GM18858 (cell line): ENCODE measurements around the gene GTF3C6.
"Not testable (repeated sequence)": the region's sequence is repeated elsewhere in the genome, so short reads cannot be mapped to it uniquely, and the experiment has no call there.

Experiments
- ATAC-seq: cut with Tn5 transposase; IDR thresholded peaks from one replicate; pipeline ENCODE4 v1.9.1; 2021; ENCODE audit not compliant: unreplicated experiment

The GTF3C6 gene

GRCh38 chr6:110958329-110959192, at the start of gene GTF3C6:
Gene GTF3C6 (plus strand): TSS chr6:110958706. CDS start chr6:110958770, 64 bp downstream.
- ATAC-seq, result peak; percentile 97

DNA sequence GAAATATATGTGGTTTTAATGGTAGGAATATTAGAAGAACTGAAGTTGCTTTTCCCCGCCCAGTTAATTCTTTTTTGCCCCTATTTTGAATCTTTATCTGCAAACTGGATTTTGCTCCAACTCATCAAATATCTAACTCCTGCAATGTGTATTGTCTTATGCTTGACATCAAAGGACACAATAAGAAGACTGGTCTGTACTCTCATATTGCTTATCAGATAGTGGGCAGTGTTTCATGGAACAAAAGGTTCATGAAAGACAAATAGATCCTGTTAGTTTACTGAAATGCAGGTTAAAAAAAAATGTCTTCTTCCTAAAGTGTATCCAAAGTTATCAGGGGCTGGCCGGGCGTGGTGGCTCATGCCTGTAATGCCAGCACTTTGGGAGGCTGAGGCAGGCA, 27.7 kb upstream of the GTF3C6 start:
- no peak for ATAC-seq

DNA sequence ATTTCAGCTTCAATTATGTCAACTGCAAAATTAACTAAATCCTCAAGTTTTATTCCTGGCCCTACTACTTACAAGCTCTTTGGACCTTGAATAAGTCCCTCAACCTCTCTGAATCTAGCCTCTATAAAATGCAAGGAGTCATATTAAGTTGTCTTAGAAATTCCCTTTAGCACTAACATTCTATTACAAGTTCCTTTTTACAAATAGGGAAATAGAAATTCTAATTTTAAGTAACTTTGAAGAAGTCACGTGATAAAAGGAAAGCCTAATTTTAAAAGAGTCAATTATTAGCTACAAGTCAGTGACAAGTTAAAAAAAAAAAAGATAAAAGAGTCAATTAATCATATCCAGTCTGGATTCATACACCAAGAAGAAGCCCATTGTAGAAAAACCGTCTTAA, 24.6 kb upstream of the GTF3C6 start:
- no peak for ATAC-seq

DNA sequence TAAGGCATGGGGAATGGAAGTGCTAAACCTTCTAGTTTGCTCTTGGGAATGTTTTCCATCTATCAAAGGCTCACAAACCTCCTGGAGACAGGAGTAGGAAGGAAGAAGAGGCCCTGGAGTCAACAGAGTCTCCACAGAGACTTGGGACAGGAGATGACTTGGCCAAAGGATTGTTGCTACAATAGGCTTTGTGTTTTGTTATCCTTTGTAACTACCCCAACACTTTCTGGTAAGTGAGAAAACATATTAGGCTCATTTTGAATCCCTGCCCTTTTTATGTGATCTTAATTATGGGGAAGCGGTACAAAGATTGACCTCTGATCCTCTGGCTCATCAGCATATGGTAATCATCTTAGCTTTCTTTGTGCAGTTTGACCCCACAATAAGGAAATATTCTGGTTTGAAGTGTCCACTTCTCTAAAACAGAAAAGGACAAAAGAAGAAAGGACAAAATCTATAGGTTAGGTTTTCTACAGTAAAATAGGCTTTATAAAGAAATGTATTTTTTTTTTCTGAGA, 24.1 kb upstream of the GTF3C6 start:
- ATAC-seq, result no peak

DNA sequence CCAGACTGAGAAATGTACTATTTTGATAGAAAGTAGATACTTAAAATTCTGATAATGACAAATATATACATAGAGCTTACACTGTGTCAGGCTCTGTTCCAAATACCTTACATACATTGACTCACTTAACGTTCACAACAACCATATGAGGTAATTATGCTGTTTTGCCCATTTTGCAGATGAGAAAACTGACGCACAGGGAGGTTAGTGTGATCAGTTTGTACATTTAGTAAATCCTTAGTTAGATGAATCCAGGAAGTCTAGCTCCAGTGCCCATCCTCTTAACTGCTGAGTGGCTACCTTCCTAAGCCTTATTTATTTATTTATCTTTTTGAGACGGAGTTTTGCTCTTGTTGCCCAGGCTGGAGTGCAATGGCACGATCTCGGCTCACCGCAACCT, 23.3 kb upstream of the GTF3C6 start:
- no peak for ATAC-seq

GRCh38 chr6:110938171-110938570, 20.3 kb upstream of the GTF3C6 start:
- ATAC-seq, result no peak

DNA sequence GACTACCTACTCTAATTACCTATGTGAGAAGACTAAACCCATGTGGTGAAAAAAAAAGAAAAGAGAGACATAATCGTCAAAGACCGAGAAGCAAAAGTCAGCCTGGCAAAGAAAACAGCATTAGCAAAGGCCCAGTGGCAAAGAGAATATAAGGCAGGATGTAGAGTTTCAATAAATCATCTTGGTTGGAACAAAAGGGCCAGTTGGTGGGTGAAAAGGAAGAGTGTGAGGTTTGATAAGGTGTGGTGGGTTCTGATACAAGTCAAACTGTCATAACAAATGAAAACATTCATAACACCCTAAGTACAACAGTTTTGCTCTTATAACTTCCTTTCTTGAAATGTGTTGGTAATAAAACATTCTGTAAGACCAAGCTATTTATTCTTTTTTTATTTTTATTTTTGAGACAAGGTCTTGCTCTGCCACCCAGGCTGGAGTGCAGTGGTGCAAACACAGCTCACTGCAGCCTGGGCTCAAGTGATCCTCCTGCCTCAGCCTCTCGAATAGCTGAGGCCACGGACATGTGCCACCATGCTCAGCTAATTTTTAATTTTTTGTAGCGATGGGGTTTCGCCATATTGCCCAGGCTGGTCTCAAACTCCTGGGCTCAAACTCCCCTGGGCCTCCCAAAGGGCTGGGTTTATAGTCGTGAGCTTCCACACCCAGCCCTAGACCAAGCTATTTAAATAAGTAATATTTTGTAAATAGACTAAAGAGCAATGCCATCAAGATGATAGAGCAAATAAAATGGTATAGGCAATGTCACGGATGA, 18.9 kb upstream of the GTF3C6 start:
- ATAC-seq, result no peak

DNA sequence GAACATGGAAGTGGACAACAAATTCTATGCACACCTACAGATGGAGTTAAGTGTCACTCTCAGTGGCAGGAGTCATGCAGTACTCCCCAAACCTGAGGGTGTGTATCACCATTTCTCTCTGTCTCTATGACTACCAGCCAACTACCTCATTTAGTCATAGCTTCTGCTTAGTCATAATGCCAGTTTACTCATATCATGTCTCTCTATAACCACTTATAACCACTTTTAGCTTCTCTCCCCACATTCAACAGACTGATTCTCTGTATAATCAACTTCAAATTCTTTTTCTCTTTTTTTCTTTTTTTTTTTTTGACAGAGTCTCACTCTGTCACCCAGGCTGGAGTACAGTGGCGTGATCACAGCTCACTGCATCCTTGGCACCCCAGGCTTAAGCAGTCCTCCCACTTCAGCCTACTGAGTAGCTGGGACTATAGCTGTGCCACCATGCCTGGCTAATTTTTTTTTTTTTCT, 13.8 kb upstream of the GTF3C6 start:
- peak; percentile 100 for ATAC-seq

DNA sequence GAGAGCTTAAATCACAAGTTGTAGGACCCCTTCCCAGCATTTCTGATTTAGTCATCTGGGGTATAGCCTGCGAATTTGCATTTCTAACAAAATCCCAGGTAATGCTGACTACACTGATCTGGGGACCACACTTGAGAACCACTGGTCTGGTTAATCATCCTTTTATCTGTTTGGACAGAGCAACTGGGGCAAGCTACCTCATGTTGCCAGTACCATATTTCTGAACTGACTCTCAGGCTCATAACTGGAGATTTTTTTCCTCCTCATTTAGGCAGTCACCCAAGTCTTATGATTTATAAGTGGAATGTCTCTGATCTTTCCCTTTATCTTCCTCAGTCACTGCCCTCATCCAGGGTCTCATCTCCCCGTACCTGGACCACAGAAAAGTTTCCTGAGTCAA, 12.0 kb upstream of the GTF3C6 start:
- no peak for ATAC-seq

DNA sequence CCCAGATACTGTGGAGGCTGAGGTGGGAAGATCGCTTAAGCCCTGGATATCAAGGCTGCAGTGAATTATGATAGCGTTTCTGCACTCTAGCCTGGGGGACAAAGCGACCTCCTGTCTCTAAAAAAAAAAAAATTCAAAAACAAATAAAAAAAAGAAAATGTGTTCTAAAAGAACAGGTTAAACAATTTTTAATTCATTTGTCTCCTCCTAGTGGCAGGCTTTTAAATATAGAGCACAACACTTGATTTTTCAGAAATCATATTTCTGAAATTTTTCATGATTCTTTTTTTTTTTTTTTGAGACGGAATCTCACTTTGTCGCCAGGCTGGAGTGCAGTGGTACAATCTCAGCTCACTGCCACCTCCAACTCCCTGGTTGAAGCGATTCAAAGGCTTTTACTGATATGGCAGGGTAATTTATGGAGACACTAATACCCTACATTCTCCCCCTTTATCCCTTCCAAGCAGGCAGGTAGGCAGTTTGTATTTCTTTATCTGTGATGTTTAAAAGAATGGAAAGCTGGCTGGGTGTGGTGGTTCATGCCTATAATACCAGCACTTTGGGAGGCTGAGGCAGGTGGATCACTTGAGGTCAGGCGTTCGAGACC, 8.7 kb upstream of the GTF3C6 start:
- ATAC-seq, result no peak

- ATAC-seq, result no peak
These were observed 8.1 kb upstream of the GTF3C6 start for GRCh38 chr6:110950440-110950839.

DNA sequence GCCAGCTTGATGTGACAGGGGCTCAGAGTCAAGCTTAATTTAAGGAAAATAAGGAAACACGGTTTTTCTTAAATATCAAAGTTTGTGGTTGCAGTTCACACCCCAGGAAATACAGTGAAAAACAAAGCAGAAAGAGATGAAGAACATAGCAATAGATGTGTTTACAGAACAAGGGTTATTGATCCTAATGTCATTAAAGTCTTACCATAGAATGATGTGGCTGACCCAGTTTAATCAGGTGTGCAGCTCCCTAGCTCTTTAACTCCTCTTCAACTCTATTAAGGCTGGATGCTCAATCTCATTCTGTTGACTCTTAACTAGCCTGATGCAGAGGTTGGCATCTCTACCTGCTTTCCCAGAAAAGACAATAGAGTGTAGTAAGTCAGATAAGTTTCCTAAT, 7.5 kb upstream of the GTF3C6 start:
- ATAC-seq, result no peak

DNA sequence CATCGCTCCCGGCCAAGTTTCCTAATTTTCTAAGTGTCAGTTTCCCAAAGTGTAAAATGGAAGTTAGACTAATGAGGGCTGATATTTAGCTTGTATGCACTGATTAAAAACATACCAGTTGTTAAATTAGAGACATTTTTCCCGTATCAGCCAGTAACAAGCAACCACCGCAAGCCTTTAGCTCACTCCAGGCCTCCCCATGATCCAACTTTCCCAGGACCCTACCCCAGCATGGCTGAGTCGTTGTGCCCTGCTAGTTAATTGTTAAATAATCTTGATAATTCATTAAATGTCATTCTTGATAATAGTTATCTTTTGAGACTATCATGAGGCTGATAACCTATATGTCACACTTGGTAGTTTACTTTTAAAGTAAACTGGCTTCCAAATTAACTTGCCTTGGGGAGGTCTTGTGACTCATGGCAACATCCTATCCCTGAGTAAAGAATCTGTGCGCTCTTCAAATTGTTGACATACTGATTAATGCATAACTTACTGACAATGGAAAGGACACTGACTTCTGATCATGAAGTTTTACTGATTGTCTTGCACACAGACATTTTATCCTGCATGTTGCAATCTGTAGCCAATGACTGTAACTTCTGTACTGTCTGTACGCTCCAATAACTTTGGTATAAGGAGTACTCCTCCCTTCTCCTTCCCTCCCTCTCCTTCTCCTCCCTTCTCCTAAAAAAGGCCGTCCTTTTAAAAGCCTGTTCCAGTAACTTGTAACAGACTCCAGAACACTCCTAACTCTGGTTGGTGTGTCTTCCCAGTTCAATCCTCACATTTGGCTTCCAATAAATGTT, 6.3 kb upstream of the GTF3C6 start:
- no peak for ATAC-seq

GRCh38 chr6:110953633-110954303, 4.7 kb upstream of the GTF3C6 start:
- no peak for ATAC-seq

DNA sequence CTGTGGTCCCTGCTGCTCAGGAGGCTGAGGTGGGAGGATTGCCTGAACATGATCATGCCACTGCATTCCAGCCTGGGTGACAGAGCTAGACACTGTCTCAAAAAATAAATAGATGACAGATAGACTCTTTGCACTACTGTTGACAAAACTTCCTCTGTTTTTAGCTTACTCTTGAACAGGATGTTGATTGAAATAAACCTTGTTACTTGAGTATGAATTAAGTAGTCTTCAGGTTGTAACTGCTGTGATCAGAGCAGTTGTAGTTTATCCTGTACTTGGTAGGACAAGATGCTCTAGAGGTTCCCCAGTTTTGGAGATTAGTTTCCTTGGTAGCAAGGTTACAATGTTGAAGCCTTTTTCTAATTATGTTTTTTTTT, 1.5 kb downstream of the GTF3C6 start:
- no peak for ATAC-seq

DNA sequence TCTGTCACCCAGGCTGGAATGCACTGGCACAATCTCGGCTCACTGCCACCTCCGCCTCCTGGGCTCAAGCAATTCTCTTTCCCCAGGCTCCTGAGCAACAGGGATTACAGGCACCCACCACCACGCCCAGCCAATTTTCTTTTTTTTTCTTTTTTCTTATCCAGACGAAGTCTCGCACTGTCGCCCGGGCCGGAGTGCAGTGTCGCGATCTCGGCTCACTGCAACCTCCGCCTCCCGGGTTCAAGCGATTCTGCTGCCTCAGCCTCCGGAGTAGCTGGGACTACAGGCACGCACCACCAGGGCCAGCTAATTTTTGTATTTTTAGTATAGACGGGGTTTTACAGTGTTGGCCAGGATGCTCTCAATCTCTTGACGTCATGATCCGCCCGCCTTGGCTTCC, 4.1 kb downstream of the GTF3C6 start:
- not testable (repeated sequence) for ATAC-seq

DNA sequence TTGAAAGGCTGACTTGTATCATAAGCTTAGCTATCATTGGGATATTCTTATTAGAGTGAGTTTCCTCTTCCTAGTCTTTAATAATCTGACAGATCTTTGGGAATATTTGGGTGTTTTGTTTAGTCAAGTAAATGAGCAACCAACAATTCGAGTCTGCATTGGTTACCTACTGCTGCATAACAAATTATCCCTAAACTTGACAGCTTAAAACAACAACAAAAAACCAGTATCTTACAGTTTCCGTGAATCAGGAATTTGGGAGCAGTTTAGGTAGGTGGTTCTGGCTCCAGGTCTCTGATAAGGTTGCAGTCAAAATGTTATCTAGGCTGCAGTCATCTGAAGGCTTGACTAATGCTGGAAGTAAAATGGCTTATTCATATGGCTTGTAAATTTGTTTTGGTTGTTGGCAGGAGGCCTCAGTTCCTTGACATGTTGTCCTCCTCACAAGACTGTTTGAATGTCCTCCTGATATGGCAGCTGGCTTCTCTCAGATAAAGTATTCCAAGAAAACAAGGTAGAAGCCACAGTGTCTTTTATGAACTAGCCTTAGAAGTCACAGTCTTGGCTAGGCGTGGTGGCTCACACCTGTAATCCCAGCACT, 7.2 kb downstream of the GTF3C6 start:
- ATAC-seq, result no peak

GRCh38 chr6:110968661-110969060, 10.2 kb downstream of the GTF3C6 start:
- not testable (repeated sequence) for ATAC-seq

- no peak for ATAC-seq
These were observed 13.0 kb downstream of the GTF3C6 start for GRCh38 chr6:110971468-110971867.

DNA sequence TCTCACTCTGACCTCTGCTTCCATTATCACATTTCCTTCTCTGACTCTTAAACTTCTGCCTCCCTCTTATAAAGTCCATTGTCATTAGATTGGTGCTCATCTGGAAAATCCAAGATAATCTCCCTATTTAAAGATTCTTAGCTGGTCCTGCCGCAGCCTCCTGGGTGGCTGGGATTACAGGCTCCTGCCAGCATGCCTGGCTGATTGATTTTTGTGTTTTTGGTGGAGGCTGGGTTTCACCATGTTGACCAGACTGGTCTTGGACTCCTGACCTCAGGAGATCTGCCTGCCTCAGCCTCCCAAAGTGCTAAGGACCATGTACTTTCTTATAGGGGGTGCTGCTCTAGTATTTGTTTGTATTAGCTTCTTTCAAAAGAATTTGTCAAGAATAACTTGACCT, 18.1 kb downstream of the GTF3C6 start:
- ATAC-seq, result no peak
